ENCODE data around the gene GIPC3.

Gene GIPC3

DNA sequence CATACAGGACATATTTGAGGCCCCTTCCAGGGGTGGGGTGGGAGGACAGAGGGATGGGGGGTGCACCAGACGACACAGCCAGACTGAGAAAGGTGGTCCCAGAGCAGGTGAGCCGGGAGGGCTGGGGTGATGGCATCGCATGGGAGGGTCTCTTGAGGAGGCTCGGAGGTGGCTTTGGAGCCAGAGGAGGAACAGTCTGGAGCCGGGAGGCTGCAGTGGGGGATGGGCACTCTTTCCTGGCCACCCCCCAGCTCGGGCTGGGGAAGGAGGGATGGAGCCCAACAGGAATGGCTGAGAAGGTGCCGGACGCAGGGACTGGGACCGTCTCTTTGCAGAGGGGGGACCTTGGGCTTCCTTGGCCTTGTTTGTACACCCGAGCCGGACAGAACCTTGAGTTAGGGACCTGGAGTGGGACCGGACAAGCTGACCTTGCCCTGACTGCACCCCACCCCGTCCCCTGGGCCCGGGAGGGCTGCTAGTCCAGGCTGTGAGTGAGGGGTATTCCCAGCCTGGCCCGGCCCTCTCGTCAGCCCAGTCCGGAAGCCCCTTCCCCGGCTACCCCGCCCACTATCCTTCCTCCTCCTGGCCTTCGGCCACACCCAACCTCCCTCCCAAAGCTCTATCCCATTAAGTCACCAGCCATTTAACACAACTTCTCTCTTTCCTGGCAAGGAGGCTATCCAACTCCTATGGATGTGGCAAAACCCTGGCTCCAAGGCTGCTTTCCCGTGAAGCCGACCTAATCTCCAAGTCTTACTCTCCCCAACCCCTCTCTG lies 22.2 kb downstream of the GIPC3 start:
- DNase-seq (ENCODE audit: insufficient read length, low spot score) (no peak), FAIRE-seq (no peak)
- TF ChIP-seq TAF1 (IDR thresholded peaks at IDR 0.05; ENCODE audit: low read depth, low read length) (no peak), SPI1 (IDR thresholded peaks at IDR 0.05; ENCODE audit: low read depth, low read length) (no peak), POLR2A (IDR thresholded peaks at IDR 0.05; ENCODE audit: low read depth, low read length) (no peak), POLR2AphosphoS5 (IDR thresholded peaks at IDR 0.05; ENCODE audit: low read depth, low read length) (no peak), POU2F2 (IDR thresholded peaks at IDR 0.05; ENCODE audit: low read depth, low read length) (no peak), PAX5 (IDR thresholded peaks at IDR 0.05; ENCODE audit: insufficient read depth, low read length, severe bottlenecking) (no peak)

DNA sequence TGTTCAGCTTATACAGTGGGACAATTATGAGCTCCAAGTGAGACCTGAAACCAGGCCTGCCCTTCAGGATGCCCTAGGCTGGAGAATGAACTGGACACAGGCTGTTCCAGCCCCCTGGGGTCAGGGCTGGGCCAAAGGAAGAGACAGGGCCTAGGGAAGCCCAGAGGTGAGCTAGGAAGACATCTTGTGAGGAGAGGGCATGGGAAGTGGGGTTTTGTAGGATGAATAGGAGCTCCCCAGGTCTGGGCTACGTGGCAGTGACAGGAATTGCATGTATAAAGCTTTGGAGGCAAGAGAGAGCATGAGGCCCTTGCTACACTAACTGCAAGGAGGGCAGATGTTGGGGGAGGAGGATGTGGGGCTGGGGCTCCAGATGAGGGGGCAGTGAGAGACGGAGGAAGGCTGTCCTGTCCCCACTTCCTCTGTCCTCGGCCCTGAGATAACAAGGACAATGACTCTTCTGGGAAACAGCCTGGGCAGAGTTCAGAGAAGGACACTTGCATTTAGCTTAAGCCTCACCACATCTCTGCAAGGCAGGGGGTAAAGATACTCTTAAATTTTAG lies 22.9 kb downstream of the GIPC3 start:
- DNase-seq (ENCODE audit: insufficient read length, low spot score) (no peak), FAIRE-seq (no peak)
- TF ChIP-seq SPI1 (IDR thresholded peaks at IDR 0.05; ENCODE audit: low read depth, low read length), result no peak
- TF ChIP-seq POLR2A (IDR thresholded peaks at IDR 0.05; ENCODE audit: low read depth, low read length), result no peak
- no peak for TF ChIP-seq PAX5 (IDR thresholded peaks at IDR 0.05; ENCODE audit: insufficient read depth, low read length, severe bottlenecking)
- TF ChIP-seq POLR2AphosphoS5 (IDR thresholded peaks at IDR 0.05; ENCODE audit: low read depth, low read length), result no peak
- no peak for TF ChIP-seq TAF1 (IDR thresholded peaks at IDR 0.05; ENCODE audit: low read depth, low read length)
- no peak for TF ChIP-seq POU2F2 (IDR thresholded peaks at IDR 0.05; ENCODE audit: low read depth, low read length)

DNA sequence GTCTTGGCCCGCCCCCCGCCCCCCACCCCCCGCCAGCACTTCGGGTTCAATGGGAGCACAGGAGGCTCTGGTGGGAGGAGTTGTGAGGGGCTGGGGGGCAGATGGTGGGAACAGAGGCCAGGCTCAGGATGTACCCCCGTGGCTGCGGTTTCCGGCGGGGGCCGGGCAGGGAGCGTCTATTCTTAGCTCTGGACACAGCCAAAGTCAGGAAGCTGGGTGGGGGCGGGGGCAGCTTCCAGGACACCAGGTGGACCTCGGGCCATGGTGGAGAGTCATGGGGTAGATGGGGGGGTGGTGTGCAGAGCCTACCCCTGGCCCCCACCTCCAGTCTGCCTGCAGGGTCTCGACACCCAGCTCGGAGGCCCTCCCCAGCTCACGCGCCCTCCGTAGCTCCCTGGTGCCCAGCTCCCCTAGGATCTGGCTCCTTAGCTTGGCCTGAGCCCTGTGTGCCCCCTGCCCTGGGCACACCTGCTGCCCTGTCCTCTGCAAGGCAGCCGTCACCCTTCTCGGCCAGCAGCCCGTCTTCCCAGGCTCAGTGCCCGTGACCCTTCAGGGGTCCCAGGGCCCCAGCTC lies 23.6 kb downstream of the GIPC3 start:
- no peak for FAIRE-seq
- no peak for DNase-seq (ENCODE audit: insufficient read length, low spot score)
- TF ChIP-seq PAX5 (IDR thresholded peaks at IDR 0.05; ENCODE audit: insufficient read depth, low read length, severe bottlenecking) (no peak), POLR2AphosphoS5 (IDR thresholded peaks at IDR 0.05; ENCODE audit: low read depth, low read length) (no peak), TAF1 (IDR thresholded peaks at IDR 0.05; ENCODE audit: low read depth, low read length) (no peak)

DNA sequence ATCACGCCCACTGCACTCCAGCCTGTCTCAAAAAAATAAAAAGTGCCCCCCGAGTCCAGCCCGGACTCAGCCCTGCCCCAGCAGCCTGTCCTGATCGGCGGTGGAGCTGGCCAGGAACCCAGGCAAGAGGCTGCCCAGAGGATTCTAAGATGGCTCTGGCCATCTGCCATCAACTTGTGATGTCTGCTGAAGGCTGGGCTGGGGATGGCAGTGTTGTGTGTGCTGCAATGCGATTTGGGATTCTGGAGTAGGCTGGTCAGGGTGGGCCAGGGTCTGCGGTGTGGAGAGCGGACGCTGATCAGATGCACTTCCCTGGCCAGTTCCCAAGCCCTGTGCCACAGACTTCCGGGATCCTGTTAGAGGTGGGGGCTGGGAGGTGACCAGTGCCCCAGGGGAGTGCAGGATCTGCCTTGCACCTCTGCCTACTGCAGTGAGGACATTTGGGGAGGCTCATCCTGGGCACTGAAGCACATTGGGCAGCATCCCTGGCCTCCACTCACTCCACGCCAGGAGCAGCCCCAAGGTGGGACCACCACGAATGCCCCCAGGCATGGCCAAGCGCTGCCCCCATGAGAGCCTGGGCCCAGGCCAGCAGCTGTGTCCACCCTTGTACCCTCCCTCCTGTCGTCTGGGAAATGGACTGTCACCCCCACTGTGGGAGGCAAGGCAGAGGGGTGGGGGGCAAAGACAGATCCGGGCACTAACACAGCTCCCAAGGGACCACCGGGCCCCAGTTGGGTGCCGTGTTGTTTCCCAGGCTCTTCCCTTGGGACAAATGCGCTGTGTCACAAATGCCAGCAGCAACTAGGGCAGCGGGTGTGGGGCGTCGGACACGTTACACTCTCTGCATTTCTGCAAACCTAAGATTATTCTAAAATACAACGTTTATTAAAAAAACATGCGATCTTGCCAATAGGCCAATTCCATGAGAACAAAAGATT lies 24.8 kb downstream of the GIPC3 start:
- DNase-seq (ENCODE audit: insufficient read length, low spot score), result no peak
- no peak for FAIRE-seq
- no peak for TF ChIP-seq POU2F2 (IDR thresholded peaks at IDR 0.05; ENCODE audit: low read depth, low read length)
- TF ChIP-seq POLR2A (IDR thresholded peaks at IDR 0.05; ENCODE audit: low read depth, low read length), result no peak
- no peak for TF ChIP-seq SPI1 (IDR thresholded peaks at IDR 0.05; ENCODE audit: low read depth, low read length)
- TF ChIP-seq TAF1 (IDR thresholded peaks at IDR 0.05; ENCODE audit: low read depth, low read length), result no peak
- no peak for TF ChIP-seq POLR2AphosphoS5 (IDR thresholded peaks at IDR 0.05; ENCODE audit: low read depth, low read length)
- no peak for TF ChIP-seq PAX5 (IDR thresholded peaks at IDR 0.05; ENCODE audit: insufficient read depth, low read length, severe bottlenecking)

DNA sequence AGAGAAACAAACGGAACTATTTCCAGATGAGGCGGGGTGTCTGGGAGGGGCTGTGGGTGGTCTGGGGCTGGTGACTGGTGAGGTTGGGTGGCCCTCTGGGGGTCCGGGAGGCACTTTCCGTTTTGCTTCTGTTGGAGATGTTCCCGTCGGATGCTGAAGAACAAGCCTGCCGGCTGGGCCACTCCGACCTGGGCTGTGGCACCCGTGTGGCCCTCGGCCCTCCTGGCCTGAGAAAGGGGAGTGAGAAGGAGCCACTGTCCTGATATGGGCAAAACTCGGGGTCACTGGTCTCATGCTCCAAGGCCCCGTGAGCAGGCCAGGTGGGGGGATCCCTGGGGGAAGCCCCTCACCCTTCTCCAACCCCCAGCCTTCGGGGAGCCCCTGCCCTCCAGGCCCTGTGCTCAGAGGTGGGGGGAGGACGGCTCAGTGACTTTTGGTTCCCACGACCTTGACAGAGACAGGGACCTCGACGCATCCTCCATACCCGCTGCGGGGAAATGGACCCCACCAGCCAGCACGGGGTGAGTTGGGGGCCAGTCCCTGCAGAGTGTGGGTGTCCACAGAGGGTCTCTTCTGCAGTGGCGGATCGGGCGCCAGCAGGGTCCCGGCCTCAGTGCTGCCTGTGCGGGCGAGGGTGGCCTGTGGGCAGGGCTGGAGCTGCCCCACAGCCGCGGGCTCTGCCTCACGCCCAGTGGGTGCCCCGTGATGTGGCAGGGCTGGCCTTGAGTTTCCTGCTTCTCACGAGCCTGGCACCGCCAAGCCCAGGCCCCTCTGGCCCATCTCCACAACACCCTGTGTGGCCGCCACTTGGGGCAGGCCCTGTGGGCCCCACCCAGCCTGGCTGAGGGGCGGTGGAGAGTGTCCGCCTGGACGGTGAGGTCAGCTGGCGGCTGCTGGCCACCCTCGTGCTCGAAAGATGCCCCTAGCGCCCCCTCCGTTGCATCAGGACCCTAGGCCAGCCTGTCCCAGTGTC lies 25.8 kb downstream of the GIPC3 start:
- TF ChIP-seq SPI1 (IDR thresholded peaks at IDR 0.05; ENCODE audit: low read depth, low read length) (no peak), POU2F2 (IDR thresholded peaks at IDR 0.05; ENCODE audit: low read depth, low read length) (no peak), POLR2A (IDR thresholded peaks at IDR 0.05; ENCODE audit: low read depth, low read length) (no peak), POLR2AphosphoS5 (IDR thresholded peaks at IDR 0.05; ENCODE audit: low read depth, low read length) (no peak), PAX5 (IDR thresholded peaks at IDR 0.05; ENCODE audit: insufficient read depth, low read length, severe bottlenecking) (no peak), TAF1 (IDR thresholded peaks at IDR 0.05; ENCODE audit: low read depth, low read length) (no peak)
- no peak for FAIRE-seq
- DNase-seq (ENCODE audit: insufficient read length, low spot score), result no peak

DNA sequence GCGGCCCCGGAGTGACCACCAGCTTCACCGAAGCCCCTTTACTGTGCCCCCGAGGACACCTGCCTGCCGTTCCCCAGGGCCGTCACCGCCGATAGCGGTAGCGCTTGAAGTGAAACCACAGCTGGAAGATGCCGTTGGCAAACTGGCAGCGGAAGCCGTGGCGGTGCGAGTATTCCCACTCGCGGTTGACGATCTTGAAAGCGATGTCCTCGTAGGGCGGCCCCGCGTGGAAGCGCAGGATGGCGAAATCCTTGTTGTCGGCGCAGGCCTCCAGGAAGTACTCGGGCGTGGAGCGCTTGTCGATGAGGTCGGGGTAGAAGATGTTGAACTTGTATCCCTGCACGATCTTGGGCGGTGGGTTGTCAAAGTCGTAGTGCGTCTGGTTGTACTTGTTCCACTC lies 26.6 kb downstream of the GIPC3 start:
- no peak for DNase-seq (ENCODE audit: insufficient read length, low spot score)
- TF ChIP-seq TAF1 (IDR thresholded peaks at IDR 0.05; ENCODE audit: low read depth, low read length) (no peak), POLR2AphosphoS5 (IDR thresholded peaks at IDR 0.05; ENCODE audit: low read depth, low read length) (no peak), SPI1 (IDR thresholded peaks at IDR 0.05; ENCODE audit: low read depth, low read length) (no peak), POU2F2 (IDR thresholded peaks at IDR 0.05; ENCODE audit: low read depth, low read length) (no peak), PAX5 (IDR thresholded peaks at IDR 0.05; ENCODE audit: insufficient read depth, low read length, severe bottlenecking) (no peak), POLR2A (IDR thresholded peaks at IDR 0.05; ENCODE audit: low read depth, low read length) (no peak)
- FAIRE-seq, result no peak

DNA sequence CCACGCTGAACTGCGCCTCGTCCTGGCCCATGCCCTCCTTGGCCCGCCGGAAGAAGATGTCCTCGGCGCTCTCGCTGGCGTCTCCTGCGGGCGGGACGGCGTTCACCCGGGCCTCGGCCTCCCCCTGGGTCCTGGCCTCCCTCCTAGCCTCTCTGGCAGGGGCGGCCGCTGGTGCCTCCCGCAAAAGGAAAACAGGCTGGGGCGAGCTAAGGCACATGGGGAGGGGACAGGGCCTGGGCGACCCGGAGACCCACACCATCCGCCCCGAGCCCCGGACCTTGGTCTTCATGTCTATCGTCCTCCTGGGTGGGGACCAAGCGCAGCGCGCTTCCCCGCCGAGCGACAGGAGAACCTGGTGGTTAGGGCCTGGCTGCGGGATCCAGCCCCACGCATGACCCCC lies 27.1 kb downstream of the GIPC3 start:
- FAIRE-seq (no peak), DNase-seq (ENCODE audit: insufficient read length, low spot score) (no peak)
- TF ChIP-seq POLR2AphosphoS5 (IDR thresholded peaks at IDR 0.05; ENCODE audit: low read depth, low read length) (no peak), TAF1 (IDR thresholded peaks at IDR 0.05; ENCODE audit: low read depth, low read length) (no peak), POU2F2 (IDR thresholded peaks at IDR 0.05; ENCODE audit: low read depth, low read length) (no peak), PAX5 (IDR thresholded peaks at IDR 0.05; ENCODE audit: insufficient read depth, low read length, severe bottlenecking) (no peak), POLR2A (IDR thresholded peaks at IDR 0.05; ENCODE audit: low read depth, low read length) (no peak), SPI1 (IDR thresholded peaks at IDR 0.05; ENCODE audit: low read depth, low read length) (no peak)
